Fibroblast of the aortic adventitia (primary cell): ENCODE data around the gene FXYD3. TPM values are rescaled to one million over a fixed set of nuclear protein-coding genes. Genes with fewer than 3 reads are reported as not detected.

Experiments
- DNase-seq: peaks from one replicate; pipeline ENCODE4 v3.0.0-alpha.2; 2010; ENCODE audit warnings: low read depth
- H3K4me3 ChIP-seq: 2 replicates; pipeline ENCODE4 v1.5.1; 2011; ENCODE audit warnings: low read depth, mild to moderate bottlenecking, control low read depth, low read length, moderate library complexity
- total RNA-seq: library from RNA; depleted of rRNA; stranded (reverse); fragments of >200 nt; gene quantifications from 2 replicates; pipeline ENCODE4 v1.2.3, GENCODE V29; 2012; ENCODE audit warnings: low replicate concordance
- TF ChIP-seq, protein P1 (sequence below): IDR thresholded peaks from 2 replicates; pipeline ENCODE4 v1.5.1; 2011; ENCODE audit warnings: mild to moderate bottlenecking, low read length, control low read depth, inconsistent platforms; ENCODE audit not compliant: insufficient read depth

FXYD3 gene
- total RNA-seq, 1 donor, result not detected

DNA sequence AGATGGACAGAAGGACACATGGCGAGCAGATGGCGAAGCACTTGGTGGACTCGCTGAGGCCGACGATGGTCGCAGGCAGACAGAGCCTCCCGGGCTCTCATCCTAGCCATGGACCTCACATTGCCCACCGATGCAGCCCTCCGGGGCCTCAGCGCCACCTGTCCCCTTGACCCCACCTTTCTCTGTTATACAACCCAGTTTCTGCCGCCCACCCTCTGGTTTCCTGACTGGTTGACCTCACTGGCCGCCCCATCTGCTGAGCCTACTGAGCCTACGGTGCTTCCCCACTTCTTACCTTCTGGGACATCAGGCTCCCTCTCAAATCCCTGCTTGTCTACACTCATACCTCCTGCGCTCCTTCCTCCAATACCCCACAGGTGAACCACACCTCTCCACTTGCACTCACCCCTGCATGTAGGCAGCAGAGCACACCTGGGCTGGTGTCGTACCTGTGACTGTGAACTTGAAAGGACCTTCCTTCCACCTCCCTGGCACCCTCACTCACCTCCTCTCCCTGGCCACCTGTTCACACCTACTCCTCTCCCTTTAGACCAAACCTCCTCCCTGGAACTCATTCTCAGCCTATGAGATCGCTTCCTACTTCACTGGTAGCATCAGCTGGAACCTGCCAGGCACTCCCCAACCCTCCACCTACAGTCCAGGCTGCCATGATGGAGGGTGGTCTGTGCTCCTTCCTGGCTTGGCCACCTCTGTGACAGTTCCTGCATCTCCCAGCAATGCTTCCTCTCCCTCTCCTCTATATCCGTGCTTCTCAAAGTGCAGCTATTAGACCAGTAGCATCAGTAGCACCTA is 38.0 kb upstream of the FXYD3 start:
- H3K4me3 ChIP-seq, result no peak overlapping the region
- no peak for DNase-seq
- TF ChIP-seq, protein P1, sequence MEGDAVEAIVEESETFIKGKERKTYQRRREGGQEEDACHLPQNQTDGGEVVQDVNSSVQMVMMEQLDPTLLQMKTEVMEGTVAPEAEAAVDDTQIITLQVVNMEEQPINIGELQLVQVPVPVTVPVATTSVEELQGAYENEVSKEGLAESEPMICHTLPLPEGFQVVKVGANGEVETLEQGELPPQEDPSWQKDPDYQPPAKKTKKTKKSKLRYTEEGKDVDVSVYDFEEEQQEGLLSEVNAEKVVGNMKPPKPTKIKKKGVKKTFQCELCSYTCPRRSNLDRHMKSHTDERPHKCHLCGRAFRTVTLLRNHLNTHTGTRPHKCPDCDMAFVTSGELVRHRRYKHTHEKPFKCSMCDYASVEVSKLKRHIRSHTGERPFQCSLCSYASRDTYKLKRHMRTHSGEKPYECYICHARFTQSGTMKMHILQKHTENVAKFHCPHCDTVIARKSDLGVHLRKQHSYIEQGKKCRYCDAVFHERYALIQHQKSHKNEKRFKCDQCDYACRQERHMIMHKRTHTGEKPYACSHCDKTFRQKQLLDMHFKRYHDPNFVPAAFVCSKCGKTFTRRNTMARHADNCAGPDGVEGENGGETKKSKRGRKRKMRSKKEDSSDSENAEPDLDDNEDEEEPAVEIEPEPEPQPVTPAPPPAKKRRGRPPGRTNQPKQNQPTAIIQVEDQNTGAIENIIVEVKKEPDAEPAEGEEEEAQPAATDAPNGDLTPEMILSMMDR, result no peak

DNA sequence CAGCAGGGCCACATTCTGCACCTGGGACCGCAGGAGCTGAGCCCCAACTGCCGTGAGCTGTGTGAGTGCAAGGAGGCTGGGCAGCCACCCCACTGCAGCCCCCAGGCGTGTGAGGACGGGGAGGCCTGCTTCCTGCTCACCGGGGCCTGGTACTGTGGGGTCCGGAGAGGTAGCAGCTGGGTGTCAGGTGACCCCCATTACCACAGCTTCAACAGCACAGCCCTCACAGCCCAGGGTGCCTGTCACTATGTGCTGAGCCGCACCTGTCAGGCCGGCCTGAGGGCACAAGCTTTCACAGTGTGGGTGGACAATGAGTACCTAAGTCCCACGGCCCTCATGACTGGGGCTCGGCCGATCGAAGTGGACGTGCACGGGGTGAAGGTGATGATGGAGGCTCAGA is 35.8 kb upstream of the FXYD3 start:
- no peak for DNase-seq
- TF ChIP-seq, protein P1, result no peak
- no peak overlapping the region for H3K4me3 ChIP-seq

DNA sequence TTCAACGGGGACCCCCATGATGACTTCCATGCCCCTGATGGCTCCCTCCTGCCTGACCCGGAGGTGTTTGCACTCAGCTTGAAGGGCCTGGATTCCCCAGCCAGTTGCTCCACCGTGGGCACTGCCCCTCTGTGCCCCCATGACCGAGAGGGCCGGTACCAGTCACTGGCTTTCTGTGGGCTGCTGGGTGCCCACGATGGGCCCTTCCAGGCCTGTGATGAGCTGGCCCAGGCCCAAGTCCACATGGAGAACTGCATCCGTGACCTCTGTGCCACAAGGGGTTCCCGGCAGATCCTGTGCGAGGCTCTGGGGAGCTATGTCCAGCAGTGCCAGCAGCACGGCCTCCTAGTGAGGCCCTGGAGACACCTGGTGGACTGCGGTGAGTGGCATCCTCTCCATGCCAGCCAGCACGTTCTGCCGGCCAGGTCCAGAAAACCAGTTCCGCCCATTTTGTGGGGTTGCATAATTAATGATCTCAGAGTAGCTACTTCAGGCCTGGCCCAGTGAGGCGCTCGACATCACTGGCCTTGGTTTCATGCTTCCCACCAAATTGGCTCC is 34.9 kb upstream of the FXYD3 start:
- no peak overlapping the region for H3K4me3 ChIP-seq
- no peak for DNase-seq
- TF ChIP-seq, protein P1, result no peak

DNA sequence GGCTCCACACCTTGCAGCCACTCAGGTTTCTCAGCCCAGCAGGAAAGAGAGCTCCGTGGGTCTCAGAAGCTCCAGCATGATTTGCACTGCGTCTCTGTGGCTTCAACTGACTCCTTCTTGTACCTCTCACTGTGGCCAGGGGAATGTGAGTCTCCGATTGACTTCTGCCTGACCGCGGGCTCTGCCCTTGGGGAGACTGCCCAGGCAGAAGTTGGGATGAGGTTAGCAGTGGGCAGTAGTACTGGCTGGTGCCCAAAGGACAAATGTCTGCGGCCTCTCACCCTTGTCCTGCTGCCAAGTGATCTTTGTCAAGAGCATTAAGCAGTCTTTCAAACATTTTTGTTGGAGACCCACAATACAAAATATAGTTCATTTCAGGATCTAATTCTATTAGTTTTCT is 34.4 kb upstream of the FXYD3 start:
- no peak overlapping the region for H3K4me3 ChIP-seq
- DNase-seq, result no peak
- TF ChIP-seq, protein P1, result no peak

DNA sequence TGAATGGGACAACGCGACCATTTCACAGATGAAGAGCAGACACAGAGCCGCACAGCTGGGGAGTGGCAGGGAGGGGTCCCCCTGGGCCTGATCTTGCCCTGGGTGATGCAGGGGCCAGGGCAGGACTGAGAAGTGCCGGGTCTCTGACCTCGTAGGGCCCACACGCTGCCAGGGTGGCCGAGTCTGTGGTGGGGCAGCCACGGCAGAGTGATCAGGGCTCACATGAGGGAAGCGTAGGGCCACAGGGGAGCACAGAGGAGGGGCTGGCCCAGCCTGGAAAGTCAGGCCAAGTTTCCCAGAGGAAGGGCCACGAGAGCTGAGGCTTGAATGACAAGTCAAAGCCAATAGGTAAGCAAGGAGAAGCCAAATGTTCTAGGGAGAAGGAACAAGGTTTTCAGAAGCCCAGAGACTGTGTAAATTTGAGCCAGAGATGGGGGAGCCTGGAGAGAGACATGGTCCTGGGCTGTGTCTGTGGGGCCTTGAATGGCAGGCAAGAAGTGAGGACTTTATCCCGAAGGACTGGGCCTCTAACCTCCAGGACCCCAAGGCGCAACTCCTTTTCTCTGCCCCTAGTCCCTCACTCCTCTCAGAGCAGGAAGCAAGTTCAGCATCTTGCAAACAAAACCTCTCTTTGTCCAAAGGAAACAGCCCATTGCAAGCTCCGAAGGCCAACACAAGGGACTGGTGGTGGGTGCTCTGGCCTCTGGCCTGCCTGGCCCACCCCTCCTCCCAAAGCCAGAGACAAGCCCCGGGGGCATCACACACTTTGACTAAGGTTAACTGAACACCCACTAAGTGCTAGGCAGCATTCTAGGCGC is 31.7 kb upstream of the FXYD3 start:
- no peak for DNase-seq
- TF ChIP-seq, protein P1, result no peak
- H3K4me3 ChIP-seq, result no peak overlapping the region

DNA sequence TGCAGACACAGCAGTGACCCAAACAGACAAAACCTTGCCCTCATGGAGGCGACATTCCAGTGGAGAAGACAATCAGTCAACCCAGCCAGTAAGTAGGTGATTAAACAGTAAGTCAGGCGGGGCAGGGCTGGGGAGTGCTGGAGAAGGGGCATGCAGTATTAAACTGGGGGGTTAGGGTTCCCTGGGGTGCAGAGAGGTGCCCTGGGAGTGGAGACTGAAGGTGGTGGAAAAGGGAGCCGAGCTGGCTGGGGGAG is 31.2 kb upstream of the FXYD3 start:
- TF ChIP-seq, protein P1, result no peak
- no peak for DNase-seq
- H3K4me3 ChIP-seq, result no peak overlapping the region
